Activated CD8-positive, alpha-beta memory T cell treated with anti-CD3 and anti-CD28 coated beads for 24 hours (primary cell): ENCODE results near the gene NR2E3.
"Not testable (repeated sequence)": the region's sequence is repeated elsewhere in the genome, so short reads cannot be mapped to it uniquely, and the experiment has no call there.

ENCODE experiments used
- DNase-seq: peaks from one replicate; pipeline ENCODE4 v3.0.0-alpha.2; 2020

Gene NR2E3

DNA sequence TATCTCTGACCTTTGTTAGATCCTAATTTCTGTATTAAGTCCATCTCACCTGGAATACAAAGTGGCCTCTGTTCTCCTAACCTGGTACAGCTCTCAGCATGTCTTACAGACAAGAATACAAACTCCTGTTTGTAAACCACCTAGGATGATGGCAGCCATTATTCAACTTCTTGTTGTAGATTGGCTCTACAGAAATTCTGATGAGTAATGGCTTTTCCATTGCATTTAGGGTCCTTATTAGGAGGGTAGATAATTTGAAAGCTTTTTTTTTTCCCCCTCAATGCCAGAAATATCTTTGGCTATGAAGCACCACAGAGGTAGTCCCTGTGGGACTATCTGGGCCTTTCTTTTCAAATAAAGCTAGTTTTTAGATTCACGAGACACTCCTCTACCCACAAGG lies 9.8 kb downstream of the NR2E3 start:
- no peak for DNase-seq

DNA sequence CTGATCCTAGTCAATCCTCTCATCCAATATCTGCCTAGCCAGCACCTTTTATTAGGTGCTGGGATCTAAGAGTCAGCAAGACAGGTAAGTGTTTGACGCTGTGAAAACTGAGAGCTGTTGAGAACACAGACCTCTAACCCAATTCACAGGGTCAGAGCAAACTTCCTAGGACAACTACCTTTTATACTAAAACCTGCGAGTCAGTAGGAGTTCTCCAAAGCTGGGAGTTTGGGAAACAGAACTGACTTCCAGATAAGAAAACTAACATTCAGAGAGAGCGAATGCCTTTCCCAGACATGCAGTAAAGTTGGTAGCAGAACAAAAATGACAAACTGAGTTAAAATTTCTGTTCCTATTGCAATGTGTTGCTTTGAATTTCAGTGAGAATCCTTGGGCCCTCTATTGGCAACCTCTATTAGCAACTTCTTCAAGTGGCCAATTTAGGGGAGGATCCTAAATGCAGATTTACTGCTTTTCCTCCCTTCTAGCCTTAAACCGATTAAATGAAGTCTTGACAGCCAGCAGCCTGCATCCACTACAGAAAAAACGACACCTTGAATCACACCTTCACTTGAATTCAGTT lies 11.3 kb downstream of the NR2E3 start:
- DNase-seq: no peak

DNA sequence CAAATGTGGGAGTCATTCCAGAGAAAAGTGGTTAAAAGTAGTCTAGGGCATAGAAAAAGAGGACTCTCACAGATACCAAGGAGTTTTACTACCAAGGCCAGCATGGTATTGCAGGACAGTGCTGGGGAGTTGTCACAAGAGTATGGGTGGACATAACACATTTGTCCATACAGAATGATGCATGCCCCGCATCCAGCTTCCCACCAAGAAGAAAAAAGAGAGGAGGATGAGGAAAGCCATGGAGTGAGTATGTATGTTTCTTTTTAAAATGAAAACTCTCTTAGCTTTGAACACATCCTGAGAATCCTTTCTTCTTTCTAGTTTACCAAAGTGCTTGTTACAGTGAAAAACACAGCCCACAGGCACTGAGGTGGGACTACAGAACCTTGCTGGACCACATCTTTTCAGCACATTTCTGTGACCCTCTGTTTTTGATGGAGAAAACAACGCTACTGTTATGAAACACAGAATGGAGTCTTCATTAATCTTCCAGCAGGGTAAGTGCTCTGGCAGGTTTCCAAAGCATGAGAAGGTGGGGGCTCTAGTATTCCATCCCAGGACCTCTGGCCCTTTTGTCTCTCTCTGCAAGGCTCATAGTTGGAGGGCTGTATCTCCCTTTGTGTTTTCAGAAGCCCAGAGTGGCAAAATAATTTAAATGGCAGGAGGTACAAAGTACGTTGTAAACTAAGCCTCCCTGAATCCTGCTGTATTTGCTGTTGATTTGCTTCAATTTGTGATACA lies 12.7 kb downstream of the NR2E3 start:
- no peak for DNase-seq

DNA sequence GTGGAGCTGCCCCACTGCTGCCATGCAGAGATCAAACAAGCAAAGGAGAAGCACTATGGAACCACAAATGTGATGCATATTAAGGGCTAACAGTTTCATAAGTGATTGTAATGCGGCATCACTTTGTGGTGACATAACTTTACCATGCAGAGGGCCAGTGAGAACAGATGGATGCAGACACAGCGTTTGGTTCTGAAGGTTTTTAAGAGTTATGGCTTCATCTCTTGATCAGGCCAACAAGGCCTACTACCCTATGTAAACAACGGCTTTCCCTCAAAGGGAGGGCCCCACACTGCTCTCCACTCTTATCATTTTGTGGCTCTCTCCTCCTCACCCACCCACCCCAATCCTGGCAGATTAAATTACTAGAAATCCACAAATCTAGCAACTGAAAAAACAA lies 13.4 kb downstream of the NR2E3 start:
- no peak for DNase-seq

DNA sequence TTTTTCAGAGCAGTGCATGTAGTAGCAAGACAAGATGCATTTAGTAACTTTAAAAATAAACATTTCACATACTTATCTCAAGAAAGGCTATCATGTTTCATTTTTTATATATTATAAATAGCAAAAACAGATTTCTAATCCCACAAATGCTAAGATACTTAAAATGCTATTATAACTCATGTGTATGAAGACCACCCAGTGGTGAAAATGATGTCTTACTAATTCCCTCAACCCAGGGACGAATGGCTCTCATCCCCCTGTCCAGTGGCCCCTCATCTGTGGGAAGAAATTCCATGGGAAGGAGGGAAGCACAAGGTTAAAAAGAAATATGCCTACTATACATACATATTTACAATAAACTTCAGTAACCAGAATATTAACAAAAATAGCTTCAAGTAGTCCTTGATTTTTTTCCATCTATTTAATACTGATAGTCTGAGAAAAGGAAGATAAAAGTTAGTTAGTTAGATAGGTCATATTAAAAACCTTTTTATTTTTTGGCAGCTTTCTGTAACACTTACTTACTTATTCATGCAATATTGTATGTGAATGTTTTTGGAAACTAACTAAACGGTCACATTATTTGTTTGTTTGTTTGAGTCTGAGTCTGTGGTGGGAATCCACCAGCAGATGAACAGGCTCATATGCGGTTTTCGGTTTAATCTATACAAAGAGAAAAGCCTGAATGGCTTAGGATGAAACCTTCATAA lies 14.8 kb downstream of the NR2E3 start:
- DNase-seq: no peak

DNA sequence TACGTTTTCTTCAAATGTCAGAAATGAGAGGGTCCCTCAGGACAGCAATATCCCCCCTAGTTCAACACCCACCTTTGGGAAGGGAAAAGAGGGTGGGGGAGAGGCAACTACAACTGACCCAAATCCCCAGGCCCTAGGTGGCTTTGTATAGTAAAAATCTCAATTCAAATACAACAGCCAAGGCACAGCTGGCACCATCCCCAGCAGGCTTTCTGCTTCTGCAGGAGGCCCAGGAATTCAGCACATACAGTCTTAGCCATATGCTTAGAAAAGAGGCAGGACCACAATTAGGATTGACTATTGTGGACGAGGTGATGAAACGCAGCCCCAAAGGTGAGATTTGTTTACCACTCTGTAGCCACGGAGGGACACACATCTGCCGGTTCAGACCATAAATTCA lies 15.8 kb downstream of the NR2E3 start:
- DNase-seq: no peak

DNA sequence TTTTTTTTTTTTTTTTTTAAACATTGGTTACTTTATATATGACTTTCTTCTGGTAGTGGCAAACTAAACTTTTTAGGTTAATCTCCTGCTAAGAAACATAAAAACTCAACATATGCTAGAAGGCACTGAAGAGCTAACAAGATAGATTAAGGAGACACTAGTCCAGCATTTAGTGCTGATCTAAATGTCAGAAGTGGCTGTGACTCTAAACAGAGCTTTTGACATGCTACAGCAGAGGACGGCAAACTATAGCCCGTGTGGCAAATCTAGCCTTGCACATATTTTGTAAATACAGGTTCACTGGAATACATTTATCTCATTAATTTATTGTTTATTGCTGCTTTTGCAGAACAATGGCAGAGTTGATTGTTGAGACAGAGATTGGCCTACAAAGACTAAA lies 20.6 kb downstream of the NR2E3 start:
- DNase-seq: no peak

DNA sequence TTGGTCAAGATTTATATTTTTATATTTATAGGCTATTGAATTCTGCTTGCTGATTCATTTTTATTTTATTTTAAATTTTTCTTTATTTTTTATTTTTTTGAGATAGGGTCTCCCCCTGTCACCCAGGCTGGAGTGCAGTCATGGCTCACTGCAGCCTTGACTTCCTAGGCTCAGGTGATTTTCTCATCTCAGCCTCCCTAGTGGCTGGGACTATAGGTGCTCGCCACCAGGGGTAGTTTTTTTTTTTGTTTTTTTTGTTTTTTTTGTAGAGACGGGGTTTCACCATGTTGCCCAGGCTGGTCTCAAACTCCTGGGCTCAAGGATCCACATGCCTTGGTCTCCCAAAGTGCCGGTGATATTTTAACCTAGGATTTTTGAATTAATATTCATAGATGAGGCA lies 31.2 kb downstream of the NR2E3 start:
- DNase-seq: no peak

DNA sequence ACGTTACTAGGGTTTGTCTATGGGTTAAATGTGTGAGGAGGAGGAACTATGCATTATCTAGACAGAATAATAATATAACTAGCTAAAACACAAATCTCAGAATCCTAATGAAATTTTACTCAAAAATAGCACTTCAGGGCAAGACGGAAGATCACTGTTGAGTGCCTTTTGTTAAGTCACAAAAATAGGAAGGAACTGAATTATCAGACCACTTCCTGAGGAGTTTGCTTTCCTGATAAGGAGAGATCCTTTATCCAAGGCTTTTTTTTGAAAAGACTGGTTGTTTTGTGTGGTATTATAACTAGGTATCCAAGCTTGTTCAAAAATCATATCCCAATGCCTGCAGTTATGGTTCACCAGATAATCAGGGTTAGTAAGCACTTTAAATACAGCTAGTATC lies 34.6 kb downstream of the NR2E3 start:
- DNase-seq: no peak

DNA sequence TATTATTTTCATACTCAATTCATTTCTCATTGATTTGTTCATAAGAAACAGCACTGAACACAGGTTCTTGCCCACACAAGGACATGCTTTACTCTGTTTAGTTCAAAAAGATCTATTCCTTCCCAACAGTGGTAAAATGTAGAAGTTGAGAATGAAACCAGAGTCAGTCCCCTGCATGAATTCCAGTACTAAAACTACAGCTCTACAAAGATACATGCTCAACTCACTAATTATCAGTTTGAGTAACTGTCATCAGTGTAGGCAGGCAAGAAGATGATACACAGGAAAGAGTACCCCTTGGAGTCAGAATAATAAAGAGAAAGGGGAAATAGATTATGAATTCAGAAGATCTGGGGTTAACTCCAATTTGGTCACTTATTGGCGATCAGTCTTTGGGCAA lies 43.2 kb downstream of the NR2E3 start:
- no peak for DNase-seq

DNA sequence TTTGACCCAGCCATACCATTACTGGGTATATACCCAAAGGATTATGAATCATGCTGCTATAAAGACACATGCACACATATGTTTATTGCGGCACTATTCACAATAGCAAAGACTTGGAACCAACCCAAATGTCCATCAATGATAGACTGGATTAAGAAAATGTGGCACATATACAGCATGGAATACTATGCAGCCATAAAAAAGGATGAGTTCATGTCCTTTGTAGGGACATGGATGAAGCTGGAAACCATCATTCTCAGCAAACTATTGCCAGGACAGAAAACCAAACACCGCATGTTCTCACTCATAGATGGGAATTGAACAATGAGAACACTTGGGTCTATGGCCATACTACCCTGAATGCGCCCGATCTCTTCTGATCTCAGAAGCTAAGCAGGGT lies 47.9 kb downstream of the NR2E3 start:
- not testable (repeated sequence) for DNase-seq
